GM23248 (cell line): ENCODE measurements around the gene CLEC19A. TPM values are rescaled to one million over a fixed set of nuclear protein-coding genes. Genes with fewer than 3 reads are reported as not detected.

Experiments
- DNase-seq: peaks from one replicate; pipeline ENCODE4 v3.0.0-alpha.2; 2015
- H2AFZ ChIP-seq: fragments of 200-600 bp; sonication (generic); 2 replicates; pipeline ENCODE4 v1.6.1; 2016; ENCODE audit warnings: antibody characterized with exemption
- H3F3A ChIP-seq: fragments of 200-600 bp; sonication (generic); 2 replicates; pipeline ENCODE4 v1.6.1; 2016; ENCODE audit warnings: mild to moderate bottlenecking, antibody characterized with exemption, mixed run types; ENCODE audit not compliant: insufficient read depth
- H3K27ac ChIP-seq: fragments of 200-600 bp; sonication (generic); 2 replicates; pipeline ENCODE4 v1.5.1; 2016; ENCODE audit warnings: mild to moderate bottlenecking
- H3K27me3 ChIP-seq: fragments of 200-600 bp; sonication (generic); replicated peaks from 2 replicates; pipeline ENCODE4 v1.6.1; 2016; ENCODE audit warnings: mild to moderate bottlenecking; ENCODE audit not compliant: insufficient read depth
- H3K36me3 ChIP-seq: fragments of 200-600 bp; sonication (generic); 2 replicates; pipeline ENCODE4 v1.6.1; 2016; ENCODE audit warnings: low read depth, mild to moderate bottlenecking
- H3K4me1 ChIP-seq: fragments of 200-600 bp; sonication (generic); 2 replicates; pipeline ENCODE4 v1.6.1; 2016; ENCODE audit warnings: mild to moderate bottlenecking; ENCODE audit not compliant: insufficient read depth
- H3K4me2 ChIP-seq: fragments of 200-600 bp; sonication (generic); one replicate; pipeline ENCODE4 v1.6.1; 2016; ENCODE audit warnings: mild to moderate bottlenecking; ENCODE audit not compliant: unreplicated experiment
- H3K4me3 ChIP-seq: fragments of 200-600 bp; sonication (generic); 2 replicates; pipeline ENCODE4 v1.5.1; 2016; ENCODE audit warnings: mild to moderate bottlenecking
- H3K79me2 ChIP-seq: fragments of 200-600 bp; sonication (generic); 2 replicates; pipeline ENCODE4 v1.6.1; 2016; ENCODE audit warnings: mild to moderate bottlenecking; ENCODE audit not compliant: insufficient read depth
- H3K9ac ChIP-seq: fragments of 200-600 bp; sonication (generic); 2 replicates; pipeline ENCODE4 v1.6.1; 2016; ENCODE audit warnings: mild to moderate bottlenecking
- H3K9me2 ChIP-seq: fragments of 200-600 bp; sonication (generic); 2 replicates; pipeline ENCODE4 v1.6.1; 2016; ENCODE audit warnings: mixed run types, mild to moderate bottlenecking, moderate library complexity; ENCODE audit not compliant: insufficient read depth
- H3K9me3 ChIP-seq: fragments of 200-600 bp; sonication (generic); one replicate; pipeline ENCODE4 v1.6.1; 2017; ENCODE audit warnings: low read depth
- H4K20me1 ChIP-seq: fragments of 200-600 bp; sonication (generic); 2 replicates; pipeline ENCODE4 v1.6.0; 2016; ENCODE audit not compliant: insufficient read depth
- EZH2 ChIP-seq: fragments of 200-600 bp; sonication (generic); IDR thresholded peaks from 2 replicates; pipeline ENCODE4 v1.6.1; 2018; ENCODE audit warnings: antibody characterized with exemption, mild to moderate bottlenecking; ENCODE audit not compliant: insufficient read depth, poor library complexity, severe bottlenecking
- EZH2phosphoT487 ChIP-seq: fragments of 200-600 bp; sonication (generic); IDR thresholded peaks from 2 replicates; pipeline ENCODE4 v1.6.1; 2018; ENCODE audit warnings: antibody characterized with exemption, moderate library complexity, mild to moderate bottlenecking, low read depth; ENCODE audit not compliant: insufficient read depth
- WGBS, 2 experiments: methylation state at CpG; one replicate each; pipeline ENCODE4 v1.1.6; 2015 to 2017; ENCODE audit warnings: low lambda C conversion rate in 2 of 2, low coverage in 1 of 2; ENCODE audit errors: missing lambda C conversion rate in 2 of 2; 5-methylcytosine and 5-hydroxymethylcytosine counted together
- in situ Hi-C: fragments of 300-500 bp; cut with MboI; formaldehyde crosslinking; loops from 2 replicates; pipeline ENCODE4 v1.15.0; 2020
- polyA plus RNA-seq: library from polyadenylated mRNA; unstranded; fragments of >200 nt; fragmentation: Nextera tagmentation; extraction: Ambion mirVana; gene quantifications from 2 replicates; pipeline ENCODE4 v1.2.1, GENCODE V29; 2016
- total RNA-seq: library from RNA; depleted of rRNA; stranded (reverse); fragments of >200 nt; shearing (Covaris generic); gene quantifications from 2 replicates; pipeline ENCODE4 v1.2.3, GENCODE V29; 2014

CLEC19A gene
- total and polyA plus RNA-seq, 2 experiments from 2014 or later = not detected

- H3K27me3 ChIP-seq = no peaks in the 10 kb centered on the region
- H4K20me1 ChIP-seq = no peaks in the 10 kb centered on the region
- no peak overlapping the region for H3K4me2 ChIP-seq
- H3K36me3 ChIP-seq = no peaks in the 10 kb centered on the region
- no peak for TF ChIP-seq EZH2phosphoT487
- TF ChIP-seq EZH2 = no peak
- in situ Hi-C loops = no loop called here
- H3F3A ChIP-seq = no peaks in the 10 kb centered on the region
- 13 to 19% methylated on average over 7 of the region's 7 CpGs for WGBS, 2 experiments
- no peak overlapping the region for H3K27ac ChIP-seq
- H3K4me3 ChIP-seq = no peak overlapping the region
- DNase-seq = no peak
- no peaks in the 10 kb centered on the region for H3K79me2 ChIP-seq
- no peaks in the 10 kb centered on the region for H3K9me3 ChIP-seq
- H2AFZ ChIP-seq = no peak overlapping the region
- H3K9ac ChIP-seq = no peak overlapping the region
- H3K4me1 ChIP-seq = no peaks in the 10 kb centered on the region
- no peaks in the 10 kb centered on the region for H3K9me2 ChIP-seq
Measured at GRCh38 chr16:19289811-19290485, 4.4 kb downstream of the CLEC19A start.

GRCh38 chr16:19290860-19291259, 5.3 kb downstream of the CLEC19A start:
- WGBS, 2 experiments = 33 to 48% methylated on average over 2 of the region's 2 CpGs
- TF ChIP-seq EZH2 (no peak), EZH2phosphoT487 (no peak)
- in situ Hi-C loops = no loop called here
- no peak overlapping the region for H3K27ac ChIP-seq
- no peaks in the 10 kb centered on the region for H3K9me3 ChIP-seq
- no peaks in the 10 kb centered on the region for H3F3A ChIP-seq
- no peaks in the 10 kb centered on the region for H3K79me2 ChIP-seq
- H3K4me3 ChIP-seq = no peak overlapping the region
- no peaks in the 10 kb centered on the region for H3K4me1 ChIP-seq
- H3K9ac ChIP-seq = no peak overlapping the region
- H3K36me3 ChIP-seq = no peaks in the 10 kb centered on the region
- H3K9me2 ChIP-seq = no peaks in the 10 kb centered on the region
- H2AFZ ChIP-seq = no peak overlapping the region
- no peaks in the 10 kb centered on the region for H3K27me3 ChIP-seq
- no peaks in the 10 kb centered on the region for H4K20me1 ChIP-seq
- H3K4me2 ChIP-seq = no peak overlapping the region
- no peak for DNase-seq

- WGBS, 2 experiments = 21 to 27% methylated on average over 4 of the region's 4 CpGs
- DNase-seq = peak; percentile 9
- Histone ChIP-seq H3K9ac (no peak overlapping the region), H3K4me2 (no peak overlapping the region), H3K4me1 (no peaks in the 10 kb centered on the region), H3K36me3 (no peaks in the 10 kb centered on the region), H4K20me1 (no peaks in the 10 kb centered on the region), H3K79me2 (no peaks in the 10 kb centered on the region), H3K27me3 (no peaks in the 10 kb centered on the region), H3K9me3 (no peaks in the 10 kb centered on the region), H3K4me3 (no peak overlapping the region), H3K27ac (no peak overlapping the region), H3F3A (no peaks in the 10 kb centered on the region), H3K9me2 (no peaks in the 10 kb centered on the region), H2AFZ (no peak overlapping the region)
- in situ Hi-C loops = no loop called here
- TF ChIP-seq EZH2phosphoT487 (no peak), EZH2 (no peak)
Measured at GRCh38 chr16:19291475-19291874, 5.9 kb downstream of the CLEC19A start.

- Histone ChIP-seq H3K4me1 (no peaks in the 10 kb centered on the region), H3K4me2 (no peak overlapping the region), H3K36me3 (no peaks in the 10 kb centered on the region), H3K9me2 (no peaks in the 10 kb centered on the region), H3K79me2 (no peaks in the 10 kb centered on the region), H3K9me3 (no peaks in the 10 kb centered on the region), H3K27me3 (no peaks in the 10 kb centered on the region), H2AFZ (no peak overlapping the region), H3F3A (no peaks in the 10 kb centered on the region), H3K27ac (no peak overlapping the region), H3K4me3 (no peak overlapping the region), H3K9ac (no peak overlapping the region), H4K20me1 (no peaks in the 10 kb centered on the region)
- in situ Hi-C loops = no loop called here
- WGBS, 2 experiments = 22% methylated on average over 5 of the region's 5 CpGs
- DNase-seq = no peak
- TF ChIP-seq EZH2 (no peak), EZH2phosphoT487 (no peak)
Measured at GRCh38 chr16:19292186-19292585, 6.7 kb downstream of the CLEC19A start.

GRCh38 chr16:19294156-19294649, 8.7 kb downstream of the CLEC19A start:
- in situ Hi-C loops = no loop called here
- WGBS, 2 experiments = 21 to 27% methylated on average over 5 of the region's 5 CpGs
- Histone ChIP-seq H3K36me3 (no peaks in the 10 kb centered on the region), H3F3A (no peaks in the 10 kb centered on the region), H3K79me2 (no peaks in the 10 kb centered on the region), H3K9me2 (no peaks in the 10 kb centered on the region), H3K9me3 (no peaks in the 10 kb centered on the region), H3K27ac (no peak overlapping the region), H3K27me3 (no peaks in the 10 kb centered on the region), H3K4me3 (no peak overlapping the region), H4K20me1 (no peaks in the 10 kb centered on the region), H3K9ac (no peak overlapping the region), H3K4me2 (no peak overlapping the region), H2AFZ (no peak overlapping the region), H3K4me1 (no peaks in the 10 kb centered on the region)
- TF ChIP-seq EZH2 (no peak), EZH2phosphoT487 (no peak)
- no peak for DNase-seq
